GM19240 (cell line): Measurements from ENCODE around the gene PLEKHS1.
"Not testable (repeated sequence)": the region's sequence is repeated elsewhere in the genome, so short reads cannot be mapped to it uniquely, and the experiment has no call there.

Experiments
- DNase-seq: peaks from one replicate; pipeline ENCODE4 v3.0.0; 2011; ENCODE audit warnings: low spot score; ENCODE audit not compliant: insufficient read length

Gene PLEKHS1

DNA sequence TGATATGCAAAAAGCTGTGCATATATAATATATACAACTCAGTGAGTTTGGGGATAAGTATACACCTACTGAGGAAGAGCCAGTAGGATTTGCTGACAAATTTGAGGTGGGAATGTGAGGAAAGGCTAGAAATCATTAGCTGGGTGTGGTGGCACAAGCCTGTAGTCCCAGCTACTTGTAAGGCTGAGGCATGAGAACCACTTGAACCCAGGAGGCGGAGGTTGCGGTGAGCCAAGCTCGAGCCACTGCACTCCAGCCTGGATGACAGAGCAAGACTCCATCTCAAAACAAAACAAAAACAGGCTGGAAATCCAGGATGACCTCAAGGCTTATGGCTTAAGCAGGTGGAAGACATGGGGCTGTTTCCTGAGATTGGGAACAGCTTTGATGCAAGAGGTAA, 10.6 kb upstream of the PLEKHS1 start:
- DNase-seq: no peak

DNA sequence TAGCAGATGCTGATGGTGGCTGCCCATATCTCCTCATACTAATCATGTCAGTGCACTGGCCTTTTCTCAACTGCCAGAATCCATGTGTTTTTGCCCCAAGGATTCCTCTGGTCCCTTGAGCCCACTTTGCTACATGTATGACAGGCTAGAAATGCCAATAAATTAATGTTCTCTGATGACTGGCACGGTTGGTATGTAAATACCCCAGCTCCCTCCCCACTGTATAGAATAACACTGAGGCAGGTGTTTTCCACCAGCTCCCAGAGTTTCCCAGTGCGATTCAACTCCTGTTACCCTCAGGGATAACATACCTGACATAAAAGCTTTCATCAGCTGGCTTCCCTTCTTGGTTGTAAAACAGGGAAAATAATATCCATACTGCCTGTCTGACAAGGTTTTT, 9.0 kb upstream of the PLEKHS1 start:
- DNase-seq: no peak

DNA sequence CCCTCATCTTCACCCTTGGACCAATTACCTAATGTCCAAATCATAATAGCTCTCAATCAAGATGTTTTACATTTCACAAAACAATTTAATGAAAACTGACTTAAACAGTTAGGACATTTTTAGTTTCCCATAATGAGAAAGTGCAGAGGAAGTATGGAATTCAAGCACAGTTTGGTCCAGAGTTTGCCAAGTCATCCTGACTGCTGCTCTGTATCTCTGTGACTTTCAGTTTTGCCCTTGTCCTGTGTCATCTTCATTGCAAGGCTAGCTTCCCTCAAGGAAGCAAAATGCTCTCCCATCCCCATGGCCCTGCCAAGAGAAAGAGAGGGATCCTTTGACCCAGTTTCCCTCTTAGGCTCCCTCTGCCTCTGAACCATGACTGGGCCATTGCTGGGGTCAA, 7.9 kb upstream of the PLEKHS1 start:
- DNase-seq: no peak

DNA sequence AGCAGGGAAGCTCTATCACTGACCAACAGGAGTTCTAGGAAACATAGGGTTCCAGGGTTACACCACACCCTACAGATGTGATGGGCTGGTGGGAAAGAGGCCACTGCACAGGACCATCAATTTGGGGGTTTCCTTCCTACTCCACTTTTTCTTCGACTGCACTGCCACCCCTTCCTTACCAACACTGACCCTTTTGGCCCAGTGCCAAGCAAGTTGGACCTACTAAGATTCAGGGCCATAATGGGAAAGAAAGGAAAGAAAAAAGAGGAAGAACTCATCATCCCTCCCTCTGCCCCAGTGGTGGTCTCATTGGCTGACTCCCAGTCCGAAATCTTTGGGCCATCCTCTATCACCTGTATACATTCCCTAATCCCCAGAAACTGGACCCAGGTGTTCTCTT, 6.1 kb upstream of the PLEKHS1 start:
- no peak for DNase-seq

DNA sequence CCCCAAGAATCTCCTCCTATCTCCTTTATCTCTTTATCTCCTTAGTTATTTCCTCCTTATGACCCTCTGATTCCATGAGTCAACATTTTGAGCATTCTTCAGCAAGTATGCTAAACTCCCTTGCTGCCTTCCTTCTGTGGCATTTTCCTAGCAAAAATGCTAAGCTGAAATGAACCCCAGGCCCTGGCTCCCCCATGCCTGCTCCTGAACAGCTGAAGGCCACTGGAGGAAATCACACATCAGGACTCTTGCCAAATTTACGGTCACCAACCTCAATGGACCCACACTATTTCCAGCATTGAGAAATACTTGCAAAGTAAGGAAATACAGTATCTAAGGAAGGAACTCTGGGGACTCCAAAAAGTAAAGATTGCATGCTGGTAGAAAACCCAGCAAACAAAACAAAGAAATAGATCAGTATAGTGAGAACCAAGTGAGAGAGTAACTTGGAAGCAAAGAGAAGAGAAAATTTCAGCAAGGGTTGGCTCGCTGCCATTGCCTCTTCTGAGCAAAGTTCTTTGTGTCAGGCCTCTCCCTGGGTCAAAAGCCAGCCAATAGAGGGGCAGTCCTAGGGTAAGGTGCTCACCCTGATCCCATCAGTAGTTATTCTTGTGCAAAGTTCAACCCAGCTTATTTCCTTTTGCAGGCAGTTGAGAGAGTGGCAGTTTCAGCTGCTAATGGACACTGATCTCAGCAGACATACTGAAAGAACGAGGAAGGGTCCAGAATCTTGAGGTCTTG, 5.1 kb upstream of the PLEKHS1 start:
- DNase-seq: no peak

DNA sequence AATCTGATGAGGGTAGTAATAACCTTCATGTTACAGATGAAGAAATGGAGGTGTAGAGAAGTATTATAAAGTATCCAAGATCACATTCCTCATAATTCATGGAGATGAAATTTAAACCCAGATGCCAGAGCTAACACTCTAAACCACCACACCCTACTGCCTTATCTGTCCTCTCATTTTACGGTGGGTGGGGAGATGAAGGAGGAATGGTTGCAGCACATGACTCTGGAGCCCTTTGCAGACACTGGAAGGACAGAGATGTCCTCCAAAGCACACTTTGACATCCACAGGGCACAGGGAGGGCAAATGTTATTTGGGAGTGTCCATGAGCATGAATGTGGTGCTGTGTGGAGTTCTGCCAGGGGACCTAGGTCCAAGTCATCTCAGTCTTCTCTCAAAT, 1.1 kb downstream of the PLEKHS1 start:
- no peak for DNase-seq

DNA sequence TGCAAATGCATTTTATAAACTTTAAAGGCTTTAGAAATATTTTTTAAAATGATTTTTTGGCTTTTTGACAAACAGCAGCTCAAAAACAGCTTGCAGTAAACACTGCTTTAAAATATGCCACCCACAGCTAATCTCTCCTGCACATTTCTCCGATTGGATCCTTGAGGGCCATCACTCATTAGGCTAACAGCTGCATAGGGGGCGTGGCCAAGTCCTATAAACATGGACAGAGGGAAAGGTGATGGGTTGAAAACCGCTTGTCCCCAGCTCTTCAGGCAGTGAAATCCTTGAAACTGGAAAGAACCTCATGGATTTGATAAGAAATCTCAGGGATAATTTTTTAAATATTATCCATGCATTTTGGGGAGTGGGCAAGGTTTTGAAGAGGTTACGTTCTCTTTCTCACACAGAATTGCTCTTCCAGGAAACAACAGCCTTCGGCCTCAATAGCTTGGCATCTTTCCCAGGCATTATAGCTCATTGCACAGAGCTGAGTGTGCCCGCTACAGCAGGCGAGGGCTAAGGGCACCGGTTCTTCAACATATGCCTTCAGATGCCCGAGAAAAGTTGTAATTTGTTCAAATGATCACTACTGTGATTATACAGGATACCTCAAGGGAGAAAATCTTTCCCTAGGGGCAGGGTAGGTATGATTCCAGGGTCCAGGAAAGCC, 1.7 kb downstream of the PLEKHS1 start:
- DNase-seq: no peak

DNA sequence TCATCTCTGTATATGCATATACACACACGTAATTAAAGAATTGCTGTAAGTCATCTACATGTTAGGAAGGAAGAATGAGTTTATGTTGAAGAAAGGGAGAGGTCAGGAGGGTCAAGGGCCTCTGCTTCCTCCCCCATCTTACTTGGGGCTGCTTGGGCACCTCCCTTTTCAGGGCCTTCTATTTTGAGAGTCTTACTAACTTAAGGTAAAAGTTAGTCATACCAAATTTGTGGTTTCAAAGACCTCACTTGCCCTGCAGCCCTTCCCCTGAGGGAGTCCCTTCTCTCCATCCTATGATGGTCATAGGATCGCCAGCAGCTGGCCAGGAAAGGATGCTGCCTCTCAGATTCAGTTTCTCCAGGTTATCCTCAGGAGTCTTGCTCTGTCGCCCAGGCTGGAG, 2.6 kb downstream of the PLEKHS1 start:
- DNase-seq: no peak

DNA sequence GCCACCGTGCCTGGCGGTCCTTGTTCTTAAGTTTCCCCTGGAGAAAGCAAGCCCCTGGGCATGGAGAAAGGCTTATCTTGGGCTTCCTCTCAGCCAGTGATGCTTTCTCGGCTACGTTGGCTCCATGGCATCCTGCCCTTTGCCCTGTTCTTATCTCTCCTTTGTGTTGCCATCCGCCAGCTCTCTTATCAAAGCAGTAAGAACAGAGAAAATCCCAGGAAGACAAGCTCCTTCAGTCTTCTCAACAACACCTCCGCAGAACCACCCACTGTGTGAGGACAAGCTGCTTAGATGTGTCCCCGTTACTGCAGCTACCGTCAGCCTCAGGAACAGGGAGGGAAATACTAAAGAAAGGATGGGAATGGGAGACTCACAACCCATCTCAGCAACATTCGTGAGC, 3.3 kb downstream of the PLEKHS1 start:
- DNase-seq: no peak

DNA sequence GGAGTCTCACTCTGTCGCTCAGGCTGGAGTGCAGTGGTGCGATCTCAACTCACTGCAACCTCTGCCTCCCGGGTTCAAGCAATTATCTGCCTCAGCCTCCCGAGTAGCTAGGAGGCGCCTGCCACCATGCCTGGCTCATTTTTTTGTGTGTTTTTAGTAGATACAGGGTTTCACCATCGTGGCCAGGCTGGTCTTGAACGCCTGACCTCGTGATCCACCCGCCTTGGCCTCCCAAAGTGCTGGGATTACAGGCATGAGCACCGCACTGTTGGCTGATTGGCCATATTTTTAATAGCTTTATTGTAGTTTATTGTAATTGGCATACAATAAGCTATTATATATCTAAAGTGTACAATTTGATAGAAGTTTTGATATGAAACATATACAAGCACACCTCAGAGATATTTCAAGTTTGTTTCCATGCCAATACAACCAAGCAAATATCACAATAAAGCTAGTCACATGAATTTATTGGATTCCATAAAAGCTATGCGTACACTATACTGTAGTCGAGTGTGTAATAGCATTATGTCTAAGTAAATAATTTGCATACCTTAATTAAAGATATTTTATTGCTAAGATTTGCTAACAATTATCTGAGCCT, 5.6 kb downstream of the PLEKHS1 start:
- DNase-seq: no peak

DNA sequence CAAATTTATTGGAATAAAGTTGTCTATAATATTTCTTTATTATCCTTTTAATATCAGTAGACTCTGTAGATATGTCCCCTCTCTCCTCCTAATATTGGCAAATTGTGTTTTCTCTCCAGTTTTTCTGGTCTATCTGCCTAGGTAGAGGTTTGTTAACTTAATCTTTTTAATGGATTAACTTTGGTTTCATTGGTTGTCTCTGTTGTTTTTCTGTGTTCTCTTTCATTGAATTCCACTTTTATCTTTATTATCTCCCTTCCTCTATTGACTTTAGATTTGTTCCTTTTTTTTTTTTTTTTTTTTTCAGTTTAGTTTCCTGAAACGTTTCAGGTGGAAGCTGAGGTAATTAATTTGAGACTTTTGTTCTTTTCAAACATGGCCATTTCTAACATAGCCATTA, 10.6 kb downstream of the PLEKHS1 start:
- no peak for DNase-seq

DNA sequence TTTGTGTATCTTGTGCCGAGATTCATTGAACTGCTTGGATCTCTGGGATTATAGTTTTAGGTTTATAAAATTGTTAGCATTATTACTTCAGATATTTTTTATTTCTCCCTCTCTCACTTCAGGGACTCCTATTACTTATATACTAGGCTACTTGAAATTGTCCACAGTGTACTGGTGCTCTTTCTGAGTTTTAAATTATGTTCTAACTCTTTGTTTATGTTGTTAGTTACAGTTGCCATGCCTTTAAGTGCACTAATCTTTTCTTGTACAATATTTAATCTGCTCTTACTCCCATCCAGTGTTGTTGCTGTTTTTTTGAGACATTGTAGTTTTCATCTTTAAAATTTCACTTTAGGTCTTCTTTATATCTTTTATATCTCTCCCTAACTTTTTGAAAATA, 13.1 kb downstream of the PLEKHS1 start:
- DNase-seq: no peak

DNA sequence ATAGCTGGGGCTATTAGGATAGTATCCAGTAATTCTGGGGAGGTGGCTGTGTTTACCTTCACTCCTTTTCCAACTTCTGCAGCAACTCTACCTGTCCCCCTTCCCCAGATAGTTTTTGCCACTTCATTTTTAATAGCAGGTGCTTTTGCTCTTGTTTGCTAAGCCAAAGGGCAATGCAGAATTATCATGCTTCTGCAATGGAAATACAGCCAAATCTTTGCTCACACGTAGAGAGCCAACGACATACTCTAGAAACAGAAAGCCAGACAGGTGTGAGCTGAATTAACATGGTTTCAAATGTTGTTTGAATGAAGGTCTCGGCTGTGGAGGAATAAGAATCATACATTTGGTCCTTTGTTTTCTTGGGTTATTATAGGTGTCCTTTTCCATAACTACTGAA, 14.4 kb downstream of the PLEKHS1 start:
- DNase-seq: no peak

DNA sequence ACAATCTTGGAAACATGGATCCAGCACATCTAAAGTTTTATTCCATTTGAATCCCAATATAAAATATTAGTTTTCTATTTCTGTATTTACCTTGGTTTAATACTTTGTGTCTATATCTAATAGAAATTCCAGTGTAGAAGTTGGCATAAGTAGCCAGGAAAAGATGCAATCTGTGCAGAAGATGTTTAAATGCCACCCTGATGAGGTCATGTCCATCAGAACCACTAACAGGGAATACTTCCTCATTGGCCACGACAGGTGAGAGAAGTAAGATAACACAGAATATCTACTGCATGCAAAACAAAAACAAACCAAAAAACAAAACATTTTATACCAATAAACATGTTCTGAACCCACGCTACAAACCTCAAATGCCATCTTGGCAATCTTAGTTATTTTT, 15.7 kb downstream of the PLEKHS1 start:
- no peak for DNase-seq

DNA sequence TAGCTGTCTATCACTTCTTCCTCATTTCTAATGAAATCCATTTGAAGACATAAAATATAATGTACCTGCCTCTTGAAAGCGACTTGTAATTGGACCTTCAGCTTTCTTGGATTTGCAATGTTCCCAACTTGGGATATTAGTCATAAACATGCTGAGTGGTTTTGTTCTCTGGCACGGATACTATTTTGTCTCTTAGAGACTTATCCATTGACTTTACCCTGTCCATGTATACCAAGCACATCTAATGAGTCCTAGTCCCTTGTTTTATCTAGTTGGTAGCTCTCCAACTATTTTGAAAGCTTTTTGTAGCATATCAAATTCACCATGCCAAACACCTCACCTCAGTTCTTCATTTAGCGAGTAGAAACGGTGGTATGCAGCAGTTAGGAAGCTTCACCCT, 18.9 kb downstream of the PLEKHS1 start:
- DNase-seq: no peak

DNA sequence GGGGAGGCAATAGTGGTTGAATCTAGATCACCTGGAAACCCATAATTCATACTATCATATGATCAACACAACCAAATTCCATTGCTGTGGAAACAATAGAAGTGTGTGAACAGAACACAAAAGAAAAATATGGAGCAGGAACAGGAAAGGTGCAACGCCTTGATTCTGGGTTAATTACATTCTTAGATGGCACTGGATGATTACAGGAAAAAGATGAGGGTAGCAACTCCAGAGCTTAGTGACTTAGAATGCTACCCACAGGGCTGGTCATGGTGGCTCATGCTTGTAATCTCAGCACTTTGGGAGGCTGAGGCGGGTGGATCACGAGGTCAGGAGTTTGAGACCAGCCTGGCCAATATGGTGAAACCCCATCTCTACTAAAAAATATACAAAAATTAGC, 19.6 kb downstream of the PLEKHS1 start:
- DNase-seq: not testable (repeated sequence)

DNA sequence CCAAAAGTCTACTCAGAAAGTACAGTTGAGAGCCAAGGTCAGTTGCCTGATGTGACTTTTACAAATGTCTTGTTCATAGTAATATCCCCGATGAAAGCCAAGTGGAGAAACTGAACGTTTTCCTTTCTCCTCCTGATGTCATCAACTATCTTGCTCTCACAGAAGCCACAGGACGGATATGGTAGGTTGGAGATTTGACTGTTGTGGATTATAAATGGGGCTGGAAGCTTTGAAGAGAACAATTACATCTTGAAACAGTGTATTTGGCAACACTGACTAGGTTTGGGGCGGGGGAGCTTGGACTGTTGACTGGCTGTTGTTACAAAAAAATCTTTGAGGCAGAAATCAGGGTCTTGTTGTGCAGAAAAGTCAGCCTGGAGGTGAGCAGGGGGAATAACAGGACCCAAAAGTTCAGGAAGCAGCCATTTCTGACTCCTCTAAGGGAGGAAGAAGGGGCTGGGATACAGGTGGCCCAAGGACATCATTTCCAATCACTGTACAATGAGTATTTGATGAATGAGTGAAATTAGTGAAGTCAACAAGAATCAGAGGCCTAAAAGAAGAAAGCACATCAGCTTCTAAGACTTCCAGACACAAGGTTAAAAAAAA, 24.3 kb downstream of the PLEKHS1 start:
- DNase-seq: no peak

DNA sequence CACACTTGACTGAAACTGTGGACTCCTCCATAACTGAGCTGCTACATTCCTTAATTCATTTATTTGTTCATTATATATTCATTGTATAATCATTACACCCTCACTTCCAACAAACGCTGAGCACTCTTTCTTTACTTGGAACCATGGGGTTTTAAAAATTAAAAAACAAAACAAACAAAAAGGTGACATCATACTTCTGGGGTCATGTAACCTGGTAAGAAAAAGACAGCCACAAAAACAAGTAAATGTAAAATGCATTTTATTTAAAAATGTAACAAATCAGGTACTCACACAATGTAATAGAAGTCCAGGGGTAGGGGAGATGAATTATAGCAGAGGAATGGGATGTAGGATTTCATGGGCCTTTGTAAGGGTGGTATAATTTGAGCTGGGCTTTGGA, 25.1 kb downstream of the PLEKHS1 start:
- DNase-seq: no peak

DNA sequence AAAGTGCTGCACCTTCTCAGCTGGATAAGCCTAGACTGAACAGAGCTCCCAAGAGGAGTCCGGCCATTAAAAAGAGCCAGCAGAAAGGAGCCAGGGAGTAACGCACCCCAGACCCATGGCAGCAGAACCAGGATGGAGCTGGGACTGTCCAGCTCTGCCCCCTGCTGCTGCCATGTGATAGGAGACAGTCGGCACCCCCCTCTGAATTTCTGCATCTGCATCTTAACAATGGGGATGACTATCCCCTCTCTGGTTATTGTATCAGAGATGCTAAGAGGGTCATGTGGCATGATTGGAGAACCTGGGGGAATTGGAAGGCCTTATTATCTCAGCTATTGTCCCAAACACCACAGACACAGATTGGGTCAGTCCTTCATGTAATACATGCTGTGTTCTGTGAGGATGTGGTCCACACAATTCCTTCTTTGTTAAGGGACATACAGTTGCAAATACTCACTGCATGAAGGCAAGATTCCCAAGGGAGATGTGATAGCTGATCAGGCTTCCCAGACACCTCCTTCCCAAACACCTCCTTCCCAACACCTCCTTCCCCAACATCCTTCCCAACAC, 29.3 kb downstream of the PLEKHS1 start:
- DNase-seq: no peak

DNA sequence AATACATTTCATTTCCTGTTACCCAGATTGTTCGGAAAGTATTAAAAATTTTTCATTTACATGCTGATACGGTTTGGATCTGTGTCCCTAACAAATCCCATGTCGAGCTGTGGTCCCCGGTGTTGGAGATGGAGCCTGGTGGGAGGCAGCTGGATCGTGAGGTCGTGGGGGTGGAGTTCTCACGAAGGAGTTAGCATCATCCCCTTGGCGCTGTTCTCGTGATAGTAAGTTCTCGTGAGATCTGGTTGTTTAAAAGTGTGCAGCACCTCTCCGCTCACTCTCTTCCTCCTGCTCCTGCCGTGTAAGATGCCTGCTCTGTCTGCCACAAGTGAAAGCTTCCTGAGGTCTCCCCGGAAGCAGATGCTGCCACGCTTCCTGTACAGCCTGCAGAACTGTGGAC, 30.9 kb downstream of the PLEKHS1 start:
- DNase-seq: no peak

DNA sequence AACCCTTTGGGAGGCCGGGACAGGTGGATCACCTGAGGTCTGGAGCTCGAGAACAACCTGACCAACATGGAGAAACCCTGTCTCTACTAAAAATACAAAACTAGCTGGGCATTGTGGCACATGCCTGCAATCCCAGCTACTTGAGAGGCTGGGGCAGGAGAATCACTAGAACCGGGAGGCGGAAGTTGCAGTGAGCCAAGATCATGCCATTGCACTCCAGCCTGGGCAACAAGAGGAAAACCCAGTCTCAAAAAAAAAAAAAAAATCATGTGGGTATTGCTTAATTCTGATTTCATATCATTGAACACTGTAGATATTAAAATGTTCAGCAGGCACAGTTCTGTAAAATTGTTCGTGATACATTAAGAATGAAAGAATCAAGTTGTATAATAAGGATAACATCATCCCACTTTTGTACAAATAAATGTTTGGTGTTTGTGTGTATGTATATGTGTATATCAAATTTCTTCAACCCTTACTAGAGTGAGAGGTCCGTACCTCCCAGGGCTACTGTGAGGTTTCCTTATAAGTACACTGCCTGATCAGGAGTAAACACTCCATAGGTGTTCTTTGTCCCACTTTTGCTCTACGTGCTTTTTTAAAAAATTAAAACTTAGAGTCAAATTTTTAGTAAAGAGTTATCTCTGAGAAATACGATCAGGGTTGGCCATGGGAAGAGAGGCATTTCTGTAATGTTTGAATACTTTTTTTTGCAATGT, 31.7 kb downstream of the PLEKHS1 start:
- DNase-seq: no peak
